K562 (cell line): ENCODE measurements around the gene PPP2R3C.

ENCODE experiments used
- BRD4 ChIP-seq: fragments of 200-600 bp; sonication (generic); IDR thresholded peaks from 2 replicates; pipeline ENCODE4 v1.6.1; 2017; ENCODE audit warnings: inconsistent platforms
- BRF1 ChIP-seq: IDR thresholded peaks from 3 replicates; pipeline ENCODE4 v1.6.1; 2011; ENCODE audit warnings: borderline replicate concordance, mild to moderate bottlenecking; ENCODE audit not compliant: insufficient read length; ENCODE audit errors: extremely low read depth
- CC2D1A ChIP-seq: fragments of 450-650 bp; IDR thresholded peaks from 2 replicates; pipeline ENCODE4 v1.6.1; 2017; ENCODE audit warnings: mild to moderate bottlenecking
- KDM5B ChIP-seq: fragments of 200-600 bp; sonication (generic); IDR thresholded peaks from 2 replicates; pipeline ENCODE4 v1.6.1; 2012; ENCODE audit warnings: low read depth, mild to moderate bottlenecking, moderate library complexity, low read length, control low read depth, inconsistent platforms; ENCODE audit not compliant: insufficient replicate concordance
- LARP7 ChIP-seq: fragments of 450-650 bp; IDR thresholded peaks from 2 replicates; pipeline ENCODE4 v1.6.1; 2016
- NR3C1 ChIP-seq: sonication (generic); formaldehyde crosslinking; IDR thresholded peaks from 2 replicates; pipeline ENCODE4 v1.8.1; 2022; ENCODE audit warnings: missing genetic modification reagents
- RAD51 ChIP-seq: fragments of 450-650 bp; IDR thresholded peaks from 2 replicates; pipeline ENCODE4 v1.7.1; 2016; ENCODE audit warnings: low read depth, mild to moderate bottlenecking, borderline replicate concordance
- SMARCA5 ChIP-seq: fragments of 450-650 bp; IDR thresholded peaks from 2 replicates; pipeline ENCODE4 v1.6.1; 2016
- ZNF121 ChIP-seq: sonication (generic); formaldehyde crosslinking; conservative IDR thresholded peaks from 2 replicates; pipeline ENCODE4 v1.8.0; 2022; ENCODE audit warnings: missing genetic modification reagents
- TF ChIP-seq, protein P1 (sequence below), 3 experiments: IDR thresholded peaks in 2 of 3; conservative IDR thresholded peaks in 1 of 3; 2 replicates each; pipeline ENCODE4 v1.5.1; 2011 to 2012; ENCODE audit warnings: low read length in 3 of 3, mild to moderate bottlenecking in 3 of 3, control low read depth in 2 of 3, improper control_type of control experiment in 1 of 3, inconsistent platforms in 1 of 3, low read depth in 1 of 3, mixed read lengths in 1 of 3, moderate library complexity in 1 of 3; ENCODE audit not compliant: insufficient read depth in 2 of 3
- TF ChIP-seq, protein P2 (sequence below), 2 experiments: fragments of 450-650 bp; conservative IDR thresholded peaks; 2 replicates each; pipeline ENCODE4 v1.6.1; 2017; ENCODE audit warnings: mild to moderate bottlenecking in 2 of 2, moderate library complexity in 2 of 2
- TF ChIP-seq, protein P3 (sequence below): sonication (generic); formaldehyde crosslinking; IDR thresholded peaks from 2 replicates; pipeline ENCODE4 v1.8.0; 2022; ENCODE audit warnings: mild to moderate bottlenecking, missing genetic modification reagents, borderline replicate concordance
- TF ChIP-seq, protein P4 (sequence below): fragments of 450-650 bp; conservative IDR thresholded peaks from 2 replicates; pipeline ENCODE4 v1.6.1; 2016; ENCODE audit warnings: missing genetic modification characterization, low read depth, mild to moderate bottlenecking, missing compliant biosample characterization, moderate library complexity

DNA sequence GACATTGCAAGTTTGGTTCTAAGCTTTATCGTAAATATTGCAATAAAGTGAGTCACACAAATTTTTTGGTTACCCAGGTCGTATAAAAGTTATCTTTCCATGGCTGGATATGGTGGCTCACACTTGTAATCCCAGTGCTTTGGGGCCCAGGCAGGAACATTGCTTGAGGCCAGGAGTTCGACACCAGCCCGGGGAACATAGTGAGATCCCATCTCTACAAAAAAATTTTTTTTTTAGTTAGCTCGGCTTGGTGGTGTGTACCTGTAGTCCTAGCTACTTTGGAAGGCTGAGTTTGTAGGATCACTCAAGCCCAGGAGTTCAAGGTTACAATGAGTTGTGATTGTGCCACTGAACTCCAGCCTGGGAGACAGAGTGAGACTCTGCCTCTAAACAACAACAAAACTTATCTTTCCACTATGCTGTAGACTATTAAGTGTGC is 24.9 kb upstream of the PPP2R3C start:
- TF ChIP-seq, protein P1, sequence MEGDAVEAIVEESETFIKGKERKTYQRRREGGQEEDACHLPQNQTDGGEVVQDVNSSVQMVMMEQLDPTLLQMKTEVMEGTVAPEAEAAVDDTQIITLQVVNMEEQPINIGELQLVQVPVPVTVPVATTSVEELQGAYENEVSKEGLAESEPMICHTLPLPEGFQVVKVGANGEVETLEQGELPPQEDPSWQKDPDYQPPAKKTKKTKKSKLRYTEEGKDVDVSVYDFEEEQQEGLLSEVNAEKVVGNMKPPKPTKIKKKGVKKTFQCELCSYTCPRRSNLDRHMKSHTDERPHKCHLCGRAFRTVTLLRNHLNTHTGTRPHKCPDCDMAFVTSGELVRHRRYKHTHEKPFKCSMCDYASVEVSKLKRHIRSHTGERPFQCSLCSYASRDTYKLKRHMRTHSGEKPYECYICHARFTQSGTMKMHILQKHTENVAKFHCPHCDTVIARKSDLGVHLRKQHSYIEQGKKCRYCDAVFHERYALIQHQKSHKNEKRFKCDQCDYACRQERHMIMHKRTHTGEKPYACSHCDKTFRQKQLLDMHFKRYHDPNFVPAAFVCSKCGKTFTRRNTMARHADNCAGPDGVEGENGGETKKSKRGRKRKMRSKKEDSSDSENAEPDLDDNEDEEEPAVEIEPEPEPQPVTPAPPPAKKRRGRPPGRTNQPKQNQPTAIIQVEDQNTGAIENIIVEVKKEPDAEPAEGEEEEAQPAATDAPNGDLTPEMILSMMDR (IDR thresholded peaks at IDR 0.05 in 2 of 3, conservative IDR thresholded peaks at IDR 0.05 in 1 of 3; ENCODE audit: insufficient read depth in 2 of 3, low read depth in 1 of 3, low read length in 3 of 3) = no peak
- TF ChIP-seq RAD51 = no peak
- no peak for TF ChIP-seq SMARCA5
- TF ChIP-seq KDM5B = no peak
- TF ChIP-seq, protein P2, sequence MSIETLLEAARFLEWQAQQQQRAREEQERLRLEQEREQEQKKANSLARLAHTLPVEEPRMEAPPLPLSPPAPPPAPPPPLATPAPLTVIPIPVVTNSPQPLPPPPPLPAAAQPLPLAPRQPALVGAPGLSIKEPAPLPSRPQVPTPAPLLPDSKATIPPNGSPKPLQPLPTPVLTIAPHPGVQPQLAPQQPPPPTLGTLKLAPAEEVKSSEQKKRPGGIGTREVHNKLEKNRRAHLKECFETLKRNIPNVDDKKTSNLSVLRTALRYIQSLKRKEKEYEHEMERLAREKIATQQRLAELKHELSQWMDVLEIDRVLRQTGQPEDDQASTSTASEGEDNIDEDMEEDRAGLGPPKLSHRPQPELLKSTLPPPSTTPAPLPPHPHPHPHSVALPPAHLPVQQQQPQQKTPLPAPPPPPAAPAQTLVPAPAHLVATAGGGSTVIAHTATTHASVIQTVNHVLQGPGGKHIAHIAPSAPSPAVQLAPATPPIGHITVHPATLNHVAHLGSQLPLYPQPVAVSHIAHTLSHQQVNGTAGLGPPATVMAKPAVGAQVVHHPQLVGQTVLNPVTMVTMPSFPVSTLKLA (conservative IDR thresholded peaks at IDR 0.05) = no peak
- no peak for TF ChIP-seq BRD4
- TF ChIP-seq LARP7 = no peak
- TF ChIP-seq, protein P3, sequence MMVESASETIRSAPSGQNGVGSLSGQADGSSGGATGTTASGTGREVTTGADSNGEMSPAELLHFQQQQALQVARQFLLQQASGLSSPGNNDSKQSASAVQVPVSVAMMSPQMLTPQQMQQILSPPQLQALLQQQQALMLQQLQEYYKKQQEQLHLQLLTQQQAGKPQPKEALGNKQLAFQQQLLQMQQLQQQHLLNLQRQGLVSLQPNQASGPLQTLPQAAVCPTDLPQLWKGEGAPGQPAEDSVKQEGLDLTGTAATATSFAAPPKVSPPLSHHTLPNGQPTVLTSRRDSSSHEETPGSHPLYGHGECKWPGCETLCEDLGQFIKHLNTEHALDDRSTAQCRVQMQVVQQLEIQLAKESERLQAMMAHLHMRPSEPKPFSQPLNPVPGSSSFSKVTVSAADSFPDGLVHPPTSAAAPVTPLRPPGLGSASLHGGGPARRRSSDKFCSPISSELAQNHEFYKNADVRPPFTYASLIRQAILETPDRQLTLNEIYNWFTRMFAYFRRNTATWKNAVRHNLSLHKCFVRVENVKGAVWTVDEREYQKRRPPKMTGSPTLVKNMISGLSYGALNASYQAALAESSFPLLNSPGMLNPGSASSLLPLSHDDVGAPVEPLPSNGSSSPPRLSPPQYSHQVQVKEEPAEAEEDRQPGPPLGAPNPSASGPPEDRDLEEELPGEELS (CRISPR knock-in tag) = no peak
- TF ChIP-seq BRF1 = no peak
- no peak for TF ChIP-seq ZNF121
- no peak for TF ChIP-seq CC2D1A
- TF ChIP-seq, protein P4, sequence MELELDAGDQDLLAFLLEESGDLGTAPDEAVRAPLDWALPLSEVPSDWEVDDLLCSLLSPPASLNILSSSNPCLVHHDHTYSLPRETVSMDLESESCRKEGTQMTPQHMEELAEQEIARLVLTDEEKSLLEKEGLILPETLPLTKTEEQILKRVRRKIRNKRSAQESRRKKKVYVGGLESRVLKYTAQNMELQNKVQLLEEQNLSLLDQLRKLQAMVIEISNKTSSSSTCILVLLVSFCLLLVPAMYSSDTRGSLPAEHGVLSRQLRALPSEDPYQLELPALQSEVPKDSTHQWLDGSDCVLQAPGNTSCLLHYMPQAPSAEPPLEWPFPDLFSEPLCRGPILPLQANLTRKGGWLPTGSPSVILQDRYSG = no peak
- TF ChIP-seq NR3C1 (CRISPR knock-in tag) = no peak
